NCI-H1092 treated with DMSO at 0.1 percent for 48 hours (cell line): ENCODE results near the gene WDR86.

Experiments
- DNase-seq: peaks from one replicate; lab custom pipeline; 2025; lab: John Stamatoyannopoulos, UW

Gene WDR86

GRCh38 chr7:151427705-151428377 lies 18.0 kb upstream of the WDR86 start:
- DNase-seq: peak; percentile 65

- DNase-seq: no peak
Measured at GRCh38 chr7:151426904-151427704, 17.3 kb upstream of the WDR86 start.

- DNase-seq: peak; percentile 50
Measured at GRCh38 chr7:151426441-151426903, 16.6 kb upstream of the WDR86 start.

- DNase-seq: no peak
Measured at GRCh38 chr7:151425670-151426440, 16.0 kb upstream of the WDR86 start.

- no peak for DNase-seq
Measured at GRCh38 chr7:151424799-151425198, 15.0 kb upstream of the WDR86 start.

- no peak for DNase-seq
Measured at GRCh38 chr7:151423936-151424335, 14.1 kb upstream of the WDR86 start.

- DNase-seq: no peak
Measured at GRCh38 chr7:151423226-151423625, 13.4 kb upstream of the WDR86 start.

- DNase-seq: no peak
Measured at GRCh38 chr7:151422212-151422611, 12.4 kb upstream of the WDR86 start.

GRCh38 chr7:151420144-151420543 lies 10.3 kb upstream of the WDR86 start:
- DNase-seq: no peak

- DNase-seq: no peak
Measured at GRCh38 chr7:151416941-151417315, 7.1 kb upstream of the WDR86 start.

GRCh38 chr7:151416112-151416940 lies 6.5 kb upstream of the WDR86 start:
- no peak for DNase-seq

GRCh38 chr7:151415375-151416105 lies 5.7 kb upstream of the WDR86 start:
- peak; percentile 63 for DNase-seq

GRCh38 chr7:151413241-151413640 lies 3.4 kb upstream of the WDR86 start:
- DNase-seq: no peak

- DNase-seq: no peak
Measured at GRCh38 chr7:151412318-151412717, 2.5 kb upstream of the WDR86 start.

- peak; percentile 18 for DNase-seq
Measured at GRCh38 chr7:151411551-151411950, 1.7 kb upstream of the WDR86 start.

GRCh38 chr7:151410405-151411390 lies 860 bp upstream of the WDR86 start:
- no peak for DNase-seq

- no peak for DNase-seq
Measured at GRCh38 chr7:151408839-151409666, 785 bp downstream of the WDR86 start.

- no peak for DNase-seq
Measured at GRCh38 chr7:151408498-151408838, 1.4 kb downstream of the WDR86 start.
